Measurements from ENCODE around the gene NCAM1. TPM values are rescaled to one million over a fixed set of nuclear protein-coding genes. Genes with fewer than 3 reads are reported as not detected.

NCAM1 gene
- total and polyA plus RNA-seq, 4 experiments from 2014 or later: 0.39 TPM; not detected in 3

DNA sequence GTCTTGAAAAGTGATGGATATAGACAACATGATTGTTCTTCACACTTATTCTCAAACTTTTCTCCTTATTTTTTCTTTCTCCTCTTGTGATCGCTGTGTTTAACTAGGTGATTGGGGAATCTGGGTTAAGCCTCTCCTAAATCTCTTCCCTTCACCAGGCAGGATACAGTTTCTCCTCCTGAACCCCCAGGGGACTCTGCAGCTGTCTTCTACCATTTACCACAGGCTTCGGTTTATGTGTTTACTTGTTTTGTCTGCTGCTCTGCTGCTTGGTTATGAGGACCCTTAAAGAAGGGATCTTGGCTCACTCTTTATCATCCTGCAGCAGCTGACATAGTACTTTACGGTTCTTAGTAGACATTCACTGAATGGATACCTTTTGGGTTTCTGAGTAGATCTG lies 124.2 kb downstream of the NCAM1 start:
- Histone ChIP-seq H3K36me3 (ENCODE audit: insufficient read depth, low read length) (no peaks in the 10 kb centered on the region), H3K4me1 (ENCODE audit: insufficient read depth, low read length) (no peaks in the 10 kb centered on the region), H3K27ac (ENCODE audit: low read depth, low read length) (no peak overlapping the region), H3K4me3 (ENCODE audit: low read length in 2 of 2) (no peak overlapping the region), H3K27me3 (ENCODE audit: insufficient read depth, low read length) (no peaks in the 10 kb centered on the region), H3K9me3 (ENCODE audit: control insufficient read depth in 1 of 2, low read length in 2 of 2) (no peaks in the 10 kb centered on the region)
- Mint-ChIP-seq H3K27me3 (peaks cover 2 to 5% of the 10 kb centered on the region in 2 donors), H3K27ac (no peak overlapping the region), H3K4me1 (no peaks in the 10 kb centered on the region), H3K9me3 (no peaks in the 10 kb centered on the region), H3K36me3 (no peaks in the 10 kb centered on the region), H3K4me3 (no peak overlapping the region)
- no peak for DNase-seq
- intact Hi-C loops (cut with micrococcal nuclease): no loop called here
- POLR2A ChIA-PET (ENCODE audit: partially characterized antibody): no interaction called here
- CTCF ChIA-PET (ENCODE audit: partially characterized antibody): no interaction called here

DNA sequence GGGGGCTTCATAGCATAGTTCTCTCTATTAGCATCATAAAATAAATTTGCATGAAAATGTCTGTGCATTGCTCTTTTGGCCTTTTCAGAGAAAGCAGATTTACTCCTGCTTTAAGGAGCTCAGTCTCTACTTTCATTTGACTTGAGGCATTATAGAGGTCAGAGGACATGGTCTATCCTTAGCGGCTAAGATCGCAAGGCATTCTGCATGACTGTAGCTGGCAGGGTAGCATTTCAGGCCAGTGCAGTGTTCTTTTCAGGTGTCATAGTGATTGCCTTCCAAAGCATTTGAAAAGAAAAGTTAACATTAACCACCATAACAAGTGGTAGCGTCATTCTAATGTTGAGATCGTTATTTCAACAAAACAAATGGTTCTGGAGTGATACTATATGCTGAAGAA lies 126.5 kb downstream of the NCAM1 start:
- Histone ChIP-seq H3K4me1 (ENCODE audit: insufficient read depth, low read length) (no peaks in the 10 kb centered on the region), H3K4me3 (ENCODE audit: low read length in 2 of 2) (no peak overlapping the region), H3K36me3 (ENCODE audit: insufficient read depth, low read length) (no peaks in the 10 kb centered on the region), H3K27ac (ENCODE audit: low read depth, low read length) (no peak overlapping the region), H3K9me3 (ENCODE audit: control insufficient read depth in 1 of 2, low read length in 2 of 2) (no peaks in the 10 kb centered on the region), H3K27me3 (ENCODE audit: insufficient read depth, low read length) (no peaks in the 10 kb centered on the region)
- intact Hi-C loops (cut with micrococcal nuclease): no loop called here
- ChIA-PET CTCF (ENCODE audit: partially characterized antibody) (interaction anchor here (0.5 kb wide), 1 partner anchor 195 kb away, joined by 3 read pairs; no protein-coding TSS in a partner anchor), POLR2A (ENCODE audit: partially characterized antibody) (no interaction called here)
- Mint-ChIP-seq H3K27me3 (peaks cover 3% of the 10 kb centered on the region in 2 donors), H3K9me3 (no peaks in the 10 kb centered on the region), H3K27ac (no peak overlapping the region), H3K4me1 (no peaks in the 10 kb centered on the region), H3K36me3 (no peaks in the 10 kb centered on the region), H3K4me3 (no peak overlapping the region)
- DNase-seq: no peak

DNA sequence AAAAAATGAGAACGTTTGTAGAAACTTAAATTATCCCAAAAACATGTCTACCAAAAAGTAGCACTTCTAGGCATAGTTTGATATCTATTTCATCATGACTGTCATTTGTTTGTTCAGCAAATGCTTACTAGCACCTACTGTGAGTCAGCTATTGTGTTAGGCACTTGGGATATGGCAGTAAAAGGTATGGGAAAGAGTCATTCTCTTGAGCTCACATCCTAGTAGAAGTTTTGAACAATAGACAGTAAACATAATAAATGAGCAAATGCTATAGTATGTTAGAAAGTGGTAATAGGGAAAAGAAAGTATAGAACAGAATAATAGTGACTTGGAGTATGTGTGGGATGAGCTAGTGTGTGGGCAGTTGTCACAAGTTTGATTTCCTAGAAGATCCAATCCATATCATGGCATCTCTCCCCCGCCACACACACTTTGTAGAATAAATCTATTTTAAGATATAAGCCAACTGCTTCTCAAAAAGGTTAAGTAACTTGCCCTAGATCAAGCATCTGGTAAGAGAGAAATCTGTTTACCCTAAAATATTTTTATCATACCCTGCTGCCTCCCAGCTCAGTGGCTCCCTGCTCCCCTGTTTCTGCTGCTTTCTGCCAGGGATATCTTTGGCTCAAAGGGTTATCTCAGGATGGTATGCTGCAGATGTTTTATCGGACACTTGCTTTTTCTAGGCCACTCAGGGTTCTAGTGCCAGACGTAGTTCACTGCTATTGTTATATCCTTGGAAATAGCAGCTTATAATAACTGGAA lies 129.7 kb downstream of the NCAM1 start:
- POLR2A ChIA-PET (ENCODE audit: partially characterized antibody): no interaction called here

DNA sequence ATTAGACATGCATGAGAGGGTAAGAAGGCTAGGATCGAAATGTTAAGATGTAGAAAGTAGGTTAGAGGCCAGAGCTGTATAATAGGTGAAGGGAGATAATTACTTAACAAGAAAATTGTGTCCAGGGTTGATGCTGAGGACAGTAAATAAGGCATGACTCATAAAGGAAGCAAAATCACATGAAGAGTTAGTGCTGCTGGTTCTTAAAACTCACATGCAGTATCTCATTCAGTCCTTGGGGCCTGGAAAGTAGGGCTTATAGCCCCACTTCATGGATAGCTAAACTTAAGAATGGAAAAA lies 130.2 kb downstream of the NCAM1 start:
- POLR2A ChIA-PET (ENCODE audit: partially characterized antibody): no interaction called here
- CTCF ChIA-PET (ENCODE audit: partially characterized antibody): no interaction called here
- H3K27me3 Mint-ChIP-seq: peaks cover 3 to 7% of the 10 kb centered on the region in 2 donors
- intact Hi-C loops (cut with micrococcal nuclease): no loop called here
- no peak overlapping the region for H3K27ac Mint-ChIP-seq
- H3K9me3 Mint-ChIP-seq: no peaks in the 10 kb centered on the region
- Histone ChIP-seq H3K36me3 (ENCODE audit: insufficient read depth, low read length) (no peaks in the 10 kb centered on the region), H3K27me3 (ENCODE audit: insufficient read depth, low read length) (no peaks in the 10 kb centered on the region), H3K4me3 (ENCODE audit: low read length in 2 of 2) (no peak overlapping the region), H3K4me1 (ENCODE audit: insufficient read depth, low read length) (no peaks in the 10 kb centered on the region), H3K9me3 (ENCODE audit: control insufficient read depth in 1 of 2, low read length in 2 of 2) (no peaks in the 10 kb centered on the region), H3K27ac (ENCODE audit: low read depth, low read length) (no peak overlapping the region)
- no peak overlapping the region for H3K4me3 Mint-ChIP-seq
- no peaks in the 10 kb centered on the region for H3K4me1 Mint-ChIP-seq
- H3K36me3 Mint-ChIP-seq: no peaks in the 10 kb centered on the region
- no peak for DNase-seq

More for the DNA sequence above, 129.7 kb downstream of the NCAM1 start:
- H3K4me3 ChIP-seq (ENCODE audit: low read length in 2 of 2): no peak overlapping the region
- Mint-ChIP-seq H3K4me3 (no peak overlapping the region), H3K27me3 (peaks cover 3 to 7% of the 10 kb centered on the region in 2 donors), H3K36me3 (no peaks in the 10 kb centered on the region), H3K9me3 (no peaks in the 10 kb centered on the region), H3K4me1 (no peaks in the 10 kb centered on the region), H3K27ac (no peak overlapping the region)
- H3K27ac ChIP-seq (ENCODE audit: low read depth, low read length): no peak overlapping the region
- CTCF ChIA-PET (ENCODE audit: partially characterized antibody): no interaction called here
- H3K4me1 ChIP-seq (ENCODE audit: insufficient read depth, low read length): no peaks in the 10 kb centered on the region
- intact Hi-C loops (cut with micrococcal nuclease): no loop called here
- no peaks in the 10 kb centered on the region for H3K9me3 ChIP-seq (ENCODE audit: control insufficient read depth in 1 of 2, low read length in 2 of 2)
- no peaks in the 10 kb centered on the region for H3K27me3 ChIP-seq (ENCODE audit: insufficient read depth, low read length)
- H3K36me3 ChIP-seq (ENCODE audit: insufficient read depth, low read length): no peaks in the 10 kb centered on the region
- DNase-seq: no peak

DNA sequence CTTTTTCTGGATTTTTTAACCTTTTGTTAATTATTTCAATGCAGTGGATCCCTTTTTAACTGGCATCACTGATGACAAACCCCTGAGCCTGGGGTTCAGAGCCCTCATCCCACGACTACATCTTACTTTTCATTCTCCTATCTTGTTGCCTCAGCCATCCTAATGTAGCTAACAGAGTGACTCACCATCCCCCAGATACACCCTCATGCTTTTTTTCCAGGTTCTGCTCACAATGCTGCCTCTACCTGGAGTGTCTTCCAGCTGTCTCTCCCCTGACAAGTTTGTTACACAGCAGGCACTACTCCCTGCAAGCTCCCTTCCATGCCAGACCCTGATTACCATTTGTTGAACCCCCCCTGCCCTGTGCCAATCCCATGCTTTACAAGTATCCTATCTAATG lies 135.4 kb downstream of the NCAM1 start:
- H3K27ac Mint-ChIP-seq: no peak overlapping the region
- no peaks in the 10 kb centered on the region for H3K36me3 ChIP-seq (ENCODE audit: insufficient read depth, low read length)
- H3K9me3 Mint-ChIP-seq: peaks cover 0 to 2% (median 0%) of the 10 kb centered on the region in 8 donors
- DNase-seq: no peak
- no peaks in the 10 kb centered on the region for H3K4me1 ChIP-seq (ENCODE audit: insufficient read depth, low read length)
- H3K27me3 Mint-ChIP-seq: peaks cover 2 to 6% of the 10 kb centered on the region in 2 donors
- no peak overlapping the region for H3K27ac ChIP-seq (ENCODE audit: low read depth, low read length)
- H3K4me3 Mint-ChIP-seq: no peak overlapping the region
- H3K36me3 Mint-ChIP-seq: no peaks in the 10 kb centered on the region
- ChIA-PET POLR2A (ENCODE audit: partially characterized antibody) (interaction anchor here (0.7 kb wide), 1 partner anchor 83 kb away, joined by 5 read pairs; no protein-coding TSS in a partner anchor), CTCF (ENCODE audit: partially characterized antibody) (no interaction called here)
- H3K27me3 ChIP-seq (ENCODE audit: insufficient read depth, low read length): no peaks in the 10 kb centered on the region
- intact Hi-C loops (cut with micrococcal nuclease): no loop called here
- no peaks in the 10 kb centered on the region for H3K4me1 Mint-ChIP-seq
- H3K9me3 ChIP-seq (ENCODE audit: control insufficient read depth in 1 of 2, low read length in 2 of 2): no peaks in the 10 kb centered on the region
- no peak overlapping the region for H3K4me3 ChIP-seq (ENCODE audit: low read length in 2 of 2)

DNA sequence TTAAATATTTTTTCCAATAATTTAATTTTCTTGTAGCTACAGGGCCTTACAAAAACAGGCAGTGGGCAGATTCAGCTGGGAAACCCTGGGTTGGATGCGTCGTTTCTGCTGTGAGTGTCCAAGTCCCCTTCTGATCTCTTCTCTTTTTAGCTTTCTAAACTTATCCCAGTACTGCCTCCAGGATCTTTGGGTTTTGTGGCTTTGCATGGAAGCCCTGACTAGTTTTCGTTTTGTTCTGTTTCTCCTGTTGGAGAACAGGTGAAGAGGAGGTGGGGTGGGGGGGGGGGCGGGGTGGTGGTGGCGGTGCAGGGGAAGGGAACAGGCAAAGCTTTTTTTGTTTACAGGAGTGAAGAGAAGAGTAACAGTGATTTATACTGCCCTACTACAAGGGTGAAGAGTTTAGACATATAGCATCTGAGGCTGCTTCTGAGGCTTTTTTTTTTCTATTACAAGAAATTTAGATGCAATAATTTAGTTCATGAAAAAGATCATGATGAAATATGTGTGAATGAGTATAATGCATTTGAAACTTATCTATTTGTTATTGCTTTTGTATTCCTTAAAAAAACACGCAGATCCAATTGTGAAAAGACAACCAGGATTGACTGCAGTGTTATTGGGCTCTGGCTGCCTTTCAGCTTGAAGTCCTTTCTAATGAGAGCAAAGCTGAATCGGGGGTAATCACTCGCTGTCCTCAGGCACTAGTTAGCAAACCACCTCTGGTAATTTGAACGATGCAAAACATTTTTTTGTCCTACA lies 142.9 kb downstream of the NCAM1 start:
- CTCF ChIA-PET (ENCODE audit: partially characterized antibody): no interaction called here
- peaks cover 3 to 4% of the 10 kb centered on the region in 2 donors for H3K27me3 Mint-ChIP-seq
- no peak overlapping the region for H3K4me3 Mint-ChIP-seq

DNA sequence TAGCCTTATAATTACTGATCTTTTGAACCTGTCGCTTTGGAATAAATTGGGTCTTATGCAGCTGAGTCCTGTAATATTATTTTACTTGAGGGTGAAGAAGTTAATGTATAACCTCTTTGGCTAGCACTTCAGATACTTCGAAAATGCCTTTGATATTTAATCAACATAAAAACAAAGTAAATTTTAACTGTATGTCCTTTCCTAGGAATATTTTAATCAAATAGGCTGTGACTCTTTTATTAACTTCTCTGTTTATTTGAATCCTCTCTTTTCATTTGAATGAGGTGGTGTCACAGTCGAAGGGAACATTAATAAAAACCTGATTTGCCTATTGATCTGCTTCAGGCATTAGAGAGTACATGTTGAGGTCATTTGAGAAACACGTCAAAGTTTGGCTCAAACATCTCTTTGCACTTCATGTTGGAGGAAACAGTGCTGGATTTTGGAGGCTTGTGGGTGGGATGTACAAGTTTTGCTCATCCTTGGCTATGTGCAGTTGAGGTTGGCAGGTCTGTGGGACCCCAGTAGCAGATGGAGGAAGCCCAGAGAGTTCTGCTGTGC lies 143.6 kb downstream of the NCAM1 start:
- CTCF ChIA-PET (ENCODE audit: partially characterized antibody): no interaction called here
- Mint-ChIP-seq H3K9me3 (peaks cover 0 to 2% (median 0%) of the 10 kb centered on the region in 8 donors), H3K4me1 (no peaks in the 10 kb centered on the region), H3K36me3 (no peaks in the 10 kb centered on the region), H3K27ac (no peak overlapping the region), H3K27me3 (peaks cover 6 to 8% of the 10 kb centered on the region in 2 donors), H3K4me3 (no peak overlapping the region)
- DNase-seq: no peak
- no peaks in the 10 kb centered on the region for H3K36me3 ChIP-seq (ENCODE audit: insufficient read depth, low read length)
- H3K4me1 ChIP-seq (ENCODE audit: insufficient read depth, low read length): no peaks in the 10 kb centered on the region
- H3K9me3 ChIP-seq (ENCODE audit: control insufficient read depth in 1 of 2, low read length in 2 of 2): no peaks in the 10 kb centered on the region
- H3K4me3 ChIP-seq (ENCODE audit: low read length in 2 of 2): no peak overlapping the region
- H3K27ac ChIP-seq (ENCODE audit: low read depth, low read length): no peak overlapping the region
- no peaks in the 10 kb centered on the region for H3K27me3 ChIP-seq (ENCODE audit: insufficient read depth, low read length)
- intact Hi-C loops (cut with micrococcal nuclease): no loop called here
- POLR2A ChIA-PET (ENCODE audit: partially characterized antibody): no interaction called here

More for the DNA sequence above, 142.9 kb downstream of the NCAM1 start:
- H3K4me1 ChIP-seq (ENCODE audit: insufficient read depth, low read length): no peaks in the 10 kb centered on the region
- no peak for DNase-seq
- H3K36me3 ChIP-seq (ENCODE audit: insufficient read depth, low read length): no peaks in the 10 kb centered on the region
- H3K4me3 ChIP-seq (ENCODE audit: low read length in 2 of 2): no peak overlapping the region
- Mint-ChIP-seq H3K4me1 (no peaks in the 10 kb centered on the region), H3K9me3 (peaks cover 0 to 2% (median 0%) of the 10 kb centered on the region in 8 donors), H3K27ac (no peak overlapping the region), H3K36me3 (no peaks in the 10 kb centered on the region)
- no peak overlapping the region for H3K27ac ChIP-seq (ENCODE audit: low read depth, low read length)
- H3K9me3 ChIP-seq (ENCODE audit: control insufficient read depth in 1 of 2, low read length in 2 of 2): no peaks in the 10 kb centered on the region
- intact Hi-C loops (cut with micrococcal nuclease): no loop called here
- H3K27me3 ChIP-seq (ENCODE audit: insufficient read depth, low read length): no peaks in the 10 kb centered on the region
- POLR2A ChIA-PET (ENCODE audit: partially characterized antibody): no interaction called here

Measured in CD4-positive, alpha-beta memory T cell (primary cell).